Superior temporal gyrus (tissue), 1 donor: ENCODE results near the gene SLC35E1.

Experiments used
- DNase-seq: peaks from one replicate; pipeline ENCODE4 v3.0.0-alpha.2; 2016; ENCODE audit errors: extremely low spot score

SLC35E1 gene

DNA sequence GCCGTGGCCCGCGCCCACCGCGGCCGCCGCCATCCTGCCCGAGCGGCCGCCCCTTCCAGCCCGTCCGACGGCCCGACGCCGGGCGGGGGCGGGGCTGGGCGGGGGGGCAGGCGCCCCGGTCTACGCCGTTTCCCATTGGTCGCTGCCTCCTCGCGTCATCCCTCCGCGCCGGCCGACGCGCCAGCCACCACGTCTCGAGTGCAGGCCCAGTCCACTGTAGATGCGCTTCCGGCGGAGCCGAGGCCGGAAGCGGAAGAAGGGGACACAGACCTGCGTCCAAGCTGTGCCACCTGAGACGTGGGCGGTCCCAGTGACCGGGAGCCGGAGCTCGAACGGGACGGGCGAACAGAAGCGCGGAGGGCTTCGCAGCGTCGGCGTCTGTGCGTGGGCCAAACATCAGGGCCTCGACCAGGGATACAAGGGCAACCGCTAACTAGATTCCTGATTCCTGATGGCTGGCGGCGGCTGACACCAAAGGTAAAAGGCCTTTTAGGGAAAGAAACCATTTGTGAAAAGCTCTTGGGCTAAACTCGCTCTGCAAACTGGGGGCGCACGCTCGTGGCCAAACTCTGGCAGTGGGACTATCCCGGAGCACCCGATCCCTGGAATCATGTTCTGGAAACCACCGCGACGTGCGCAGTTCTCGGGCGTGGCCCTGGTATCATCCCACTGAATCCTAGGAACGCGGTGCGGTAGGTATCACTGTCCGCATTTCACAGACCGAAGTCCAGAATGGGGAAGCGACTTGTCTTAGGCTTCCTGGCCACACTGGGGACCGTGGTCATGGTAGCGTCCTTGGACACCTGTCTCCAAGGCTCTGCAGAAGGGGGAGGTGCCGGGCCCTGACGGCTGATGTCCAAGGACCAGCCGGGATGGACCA is at the start of gene SLC35E1:
SLC35E1 (minus strand) TSS at position 84 of the 880 bp plus-strand sequence; CDS start at position 33, 51 bp downstream.
- DNase-seq, result peak; percentile 97

DNA sequence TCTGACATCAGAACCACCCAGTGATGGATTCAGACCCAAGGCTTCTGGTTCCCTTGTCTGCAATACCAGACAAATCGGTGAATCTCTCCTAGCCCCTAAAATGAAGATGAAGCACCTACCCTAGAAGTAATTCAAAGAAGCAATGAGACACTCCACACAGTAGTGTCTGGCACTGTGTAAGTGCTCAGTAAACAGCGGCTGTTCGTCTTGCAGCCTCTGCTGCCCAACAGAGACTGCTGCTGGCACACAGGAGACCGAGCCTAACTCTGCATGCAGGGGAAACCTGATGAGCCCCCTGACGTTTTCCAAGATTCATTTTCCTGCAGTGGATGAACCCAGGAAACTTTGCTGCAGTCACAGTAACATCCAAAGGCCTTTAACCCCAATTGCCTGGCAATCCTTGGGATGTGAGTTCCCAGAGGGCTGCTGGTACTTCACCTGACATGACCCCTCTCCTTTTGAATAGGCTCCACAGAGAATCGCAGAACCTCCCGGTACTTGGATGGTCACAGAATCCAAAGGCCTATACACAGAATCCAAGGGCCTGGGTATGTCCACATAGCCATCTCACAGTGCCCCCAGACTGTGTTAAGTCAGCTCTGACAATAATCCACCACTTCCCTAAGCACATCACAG is 49.1 kb upstream of the SLC35E1 start:
- no peak for DNase-seq

DNA sequence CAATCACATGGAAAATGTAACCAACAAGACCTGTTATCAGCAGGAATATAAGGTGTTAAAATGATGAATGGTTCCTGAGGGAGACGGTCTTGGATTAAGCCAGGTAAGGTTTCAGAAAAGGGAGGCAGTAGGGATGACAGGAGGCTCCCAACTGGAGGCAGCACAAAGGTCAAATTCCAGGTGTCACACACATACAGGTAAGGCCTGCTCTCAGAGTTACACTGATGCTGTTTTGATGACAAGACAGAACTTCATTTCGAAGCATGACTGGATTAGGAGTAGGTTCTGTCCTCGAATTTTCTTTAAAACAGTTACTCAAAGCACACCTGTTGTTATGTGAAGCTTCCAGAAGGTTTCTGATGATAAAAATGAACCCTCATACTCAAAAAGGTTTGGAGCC is 48.4 kb upstream of the SLC35E1 start:
- no peak for DNase-seq

DNA sequence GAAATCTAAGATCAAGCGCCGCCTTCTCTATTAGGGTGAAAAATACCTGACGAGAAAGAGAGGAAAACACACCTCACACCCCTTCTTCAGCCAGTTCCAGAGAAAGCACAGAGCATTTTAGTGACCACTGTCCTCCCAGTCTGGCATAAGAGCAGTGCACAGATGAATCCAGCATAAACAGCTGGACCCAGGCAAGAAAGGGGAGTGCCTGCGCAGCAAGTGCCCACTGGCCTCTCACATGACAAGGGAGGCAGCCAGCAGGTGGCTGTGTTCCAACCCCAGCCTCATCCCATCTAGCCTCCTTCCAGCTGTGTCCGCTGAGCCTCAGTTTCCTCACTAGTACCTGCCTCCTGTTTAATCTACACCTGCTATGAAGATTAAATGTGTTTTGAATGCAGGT is 47.8 kb upstream of the SLC35E1 start:
- no peak for DNase-seq

DNA sequence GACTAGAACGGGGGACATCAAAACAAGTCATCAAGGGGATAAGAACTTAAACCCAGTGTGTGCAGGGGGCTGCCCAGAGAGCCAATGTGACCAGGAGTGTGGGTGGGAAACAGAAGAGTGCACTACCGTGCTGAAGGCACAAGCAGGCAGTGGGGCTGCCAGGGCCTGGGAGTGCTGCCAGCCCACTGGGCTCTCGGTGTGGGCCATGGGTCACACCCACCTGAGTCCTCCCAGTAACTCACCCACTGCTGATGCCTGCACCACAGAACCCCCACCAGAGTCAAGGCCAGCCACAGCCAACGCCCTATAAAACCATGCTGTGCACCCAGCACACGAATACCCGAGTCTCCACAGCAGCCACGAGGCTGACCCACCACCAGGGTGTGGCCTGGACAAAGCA is 47.2 kb upstream of the SLC35E1 start:
- DNase-seq, result no peak

DNA sequence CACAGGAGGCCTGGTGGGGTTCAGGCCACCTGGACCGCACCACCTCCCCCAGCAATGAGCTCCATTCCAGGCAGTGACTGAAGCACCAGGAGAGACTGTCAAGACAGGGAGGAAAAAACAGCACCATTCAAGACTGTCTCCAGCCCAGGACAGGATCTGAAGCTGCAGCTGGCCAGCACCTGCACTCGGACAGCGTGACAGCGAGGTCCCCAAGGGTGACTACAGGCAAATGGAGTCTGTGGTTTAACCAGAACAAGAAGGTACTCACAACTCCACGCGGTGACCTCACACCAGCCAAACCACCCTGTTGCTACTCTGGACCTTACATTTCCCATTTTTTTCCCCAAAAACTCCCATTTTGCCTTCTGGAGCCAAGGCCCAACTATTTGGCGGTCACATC is 46.0 kb upstream of the SLC35E1 start:
- no peak for DNase-seq

DNA sequence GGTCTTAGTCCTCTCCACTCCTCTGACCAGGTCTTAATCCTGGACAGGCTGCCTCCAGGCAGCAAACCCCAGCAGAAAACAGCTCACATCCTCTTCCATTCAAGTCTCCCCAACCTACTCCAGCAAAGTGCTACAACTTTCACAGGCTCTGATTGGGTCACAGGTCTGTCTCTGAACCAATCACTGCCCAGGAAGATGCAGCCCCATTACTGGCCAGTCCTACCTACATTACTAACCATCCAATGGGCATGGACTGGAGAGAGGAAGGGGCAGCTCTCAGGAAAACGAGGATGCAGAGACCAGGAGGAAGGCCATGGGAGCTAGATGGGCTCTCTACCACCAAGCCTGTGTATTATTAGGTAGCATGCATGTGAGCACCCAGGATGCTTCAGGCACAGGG is 43.6 kb upstream of the SLC35E1 start:
- no peak for DNase-seq

DNA sequence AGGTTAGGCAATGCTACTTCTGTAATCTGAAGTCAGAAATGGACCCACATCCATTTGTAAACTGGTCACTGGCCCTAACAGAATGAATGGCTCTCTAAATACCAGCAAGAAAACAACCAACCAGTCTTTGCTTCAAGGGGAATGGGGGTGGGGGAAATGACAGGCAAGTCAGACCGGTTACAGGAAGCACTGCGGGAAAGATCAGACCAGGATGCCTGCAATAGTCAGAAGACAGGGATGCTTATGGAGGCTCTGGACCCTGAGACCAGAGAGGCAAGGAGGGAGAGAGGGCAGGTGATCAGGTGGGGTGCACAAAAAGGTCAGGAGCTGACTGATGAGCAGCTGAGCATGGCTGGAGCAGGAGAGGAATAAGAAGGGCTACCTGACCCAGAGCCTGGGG is 42.7 kb upstream of the SLC35E1 start:
- no peak for DNase-seq

DNA sequence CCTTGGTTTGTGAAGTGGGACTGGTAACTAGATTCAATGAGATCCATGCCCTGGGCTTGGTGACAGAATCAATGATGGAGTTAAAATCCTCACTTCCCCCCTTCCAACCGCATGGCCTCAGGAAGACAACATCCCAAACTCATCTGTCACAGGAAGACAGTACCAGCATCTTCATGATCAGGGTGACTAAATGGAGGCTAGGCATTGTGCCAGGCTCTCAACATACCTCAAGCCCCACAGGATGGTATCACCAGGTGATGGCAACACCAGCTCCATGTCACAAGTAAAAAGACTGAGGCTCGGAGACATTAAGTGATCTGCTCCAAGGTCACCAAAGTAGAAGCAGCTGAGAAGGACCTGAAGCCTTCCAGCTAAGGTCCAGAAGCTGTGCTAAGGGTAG is 41.6 kb upstream of the SLC35E1 start:
- no peak for DNase-seq

DNA sequence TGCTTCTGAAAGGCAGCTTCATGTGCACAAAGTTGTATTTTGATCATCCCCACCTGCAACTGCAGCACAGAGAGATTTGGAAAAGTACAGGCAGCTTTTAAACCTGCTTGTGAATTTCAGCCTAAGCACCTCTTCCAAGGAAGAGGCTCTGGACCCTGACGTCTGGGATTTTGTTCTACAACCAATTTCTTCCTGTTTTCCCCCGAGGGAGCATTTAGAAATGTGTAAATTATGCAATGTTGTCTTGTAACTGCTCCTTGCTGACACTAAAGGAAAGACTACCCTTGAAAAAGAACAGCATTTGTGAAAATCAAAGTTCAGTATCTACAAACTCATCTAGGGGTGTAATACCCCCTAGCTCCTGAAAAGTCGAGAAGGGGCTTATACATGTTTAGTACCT is 40.4 kb upstream of the SLC35E1 start:
- no peak for DNase-seq

DNA sequence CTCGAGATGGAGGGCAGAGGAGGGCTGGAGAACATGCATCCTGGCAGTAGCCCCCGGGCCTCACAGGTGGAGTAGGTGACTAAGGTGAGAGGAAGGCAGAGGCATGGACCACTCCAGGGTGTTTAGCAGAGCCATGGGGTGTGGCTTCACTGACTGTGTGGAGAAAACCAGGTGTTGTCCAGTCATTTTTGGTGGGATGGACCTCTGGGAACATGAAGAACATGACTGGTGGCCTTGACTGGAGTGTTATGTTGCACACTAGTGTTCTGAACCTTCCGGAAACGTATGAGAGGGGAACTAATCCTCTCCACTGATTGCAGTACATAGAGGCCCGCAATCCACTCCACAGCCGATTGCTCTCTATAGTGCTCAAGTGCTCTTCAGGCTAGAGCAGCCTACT is 38.9 kb upstream of the SLC35E1 start:
- DNase-seq, result no peak

DNA sequence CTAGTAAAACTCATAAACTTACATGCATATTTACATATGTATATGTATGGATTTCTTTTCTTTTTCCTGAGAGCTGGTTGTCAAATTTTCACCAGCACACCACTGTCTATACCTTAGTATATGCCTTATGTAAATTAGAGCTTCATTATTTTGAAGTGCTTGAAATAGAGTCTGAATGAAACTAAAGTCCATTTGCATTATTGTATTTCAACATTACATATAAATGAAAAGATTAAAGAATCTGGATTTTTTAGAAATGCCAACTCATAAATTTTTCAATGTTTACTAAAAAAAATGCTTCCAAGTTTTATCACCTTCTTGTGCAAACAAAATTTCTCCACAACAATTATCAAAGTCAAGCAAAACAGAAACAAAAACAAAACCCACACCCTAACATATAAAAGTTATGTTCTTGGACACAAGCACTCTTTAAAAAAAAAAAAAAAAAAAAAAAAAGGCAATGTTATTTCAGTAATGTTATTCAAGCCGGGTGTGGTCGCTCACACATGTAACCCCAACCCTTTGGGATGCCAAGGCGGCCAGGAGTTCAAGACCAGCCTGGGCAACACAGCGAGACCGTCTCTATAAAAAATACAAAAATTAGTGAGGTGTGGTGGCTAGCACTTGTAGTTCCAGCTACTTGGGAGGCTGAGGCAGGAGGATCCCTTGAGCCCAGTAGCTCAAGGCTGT is 37.4 kb upstream of the SLC35E1 start:
- DNase-seq, result no peak

DNA sequence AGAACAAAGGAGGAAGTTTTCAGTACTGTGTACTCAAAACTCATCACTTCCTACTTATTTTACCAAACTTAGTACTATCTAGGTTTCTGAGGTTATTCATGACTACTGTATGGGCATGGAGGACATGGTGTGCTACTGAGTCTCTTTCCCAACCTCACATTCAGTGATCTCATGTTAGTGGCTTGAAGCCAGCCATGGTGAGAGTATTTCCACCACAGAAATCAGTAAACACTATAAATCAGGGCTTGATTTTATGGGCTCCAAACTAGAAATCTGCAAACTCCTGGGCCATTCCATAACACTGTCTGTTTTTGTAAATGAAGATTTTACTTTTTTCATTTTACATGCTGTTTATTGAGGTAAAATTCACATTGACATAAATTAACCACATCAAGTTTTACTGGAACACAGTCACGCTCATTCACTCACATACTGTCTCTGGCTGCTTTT is 36.1 kb upstream of the SLC35E1 start:
- DNase-seq, result peak; percentile 64

DNA sequence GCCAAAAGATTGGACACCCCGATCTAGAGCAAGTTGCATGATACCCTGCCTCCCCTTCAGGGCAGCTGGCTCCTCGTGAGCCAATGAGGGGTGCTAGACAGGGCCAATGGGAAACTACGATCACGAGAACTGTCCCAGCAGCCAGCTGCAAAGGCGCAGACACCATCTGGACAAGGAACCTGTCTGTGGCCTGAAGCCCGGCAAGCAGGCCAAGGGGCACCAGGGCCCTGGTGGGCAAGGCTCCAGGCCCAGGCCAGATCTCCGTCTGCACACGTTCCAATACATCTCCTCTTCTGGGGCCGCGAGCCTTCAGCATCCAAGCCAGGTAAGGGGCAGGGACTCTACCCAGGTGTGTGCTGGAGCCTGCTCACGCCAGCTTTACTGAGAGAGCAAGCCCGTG is 35.6 kb upstream of the SLC35E1 start:
- no peak for DNase-seq

DNA sequence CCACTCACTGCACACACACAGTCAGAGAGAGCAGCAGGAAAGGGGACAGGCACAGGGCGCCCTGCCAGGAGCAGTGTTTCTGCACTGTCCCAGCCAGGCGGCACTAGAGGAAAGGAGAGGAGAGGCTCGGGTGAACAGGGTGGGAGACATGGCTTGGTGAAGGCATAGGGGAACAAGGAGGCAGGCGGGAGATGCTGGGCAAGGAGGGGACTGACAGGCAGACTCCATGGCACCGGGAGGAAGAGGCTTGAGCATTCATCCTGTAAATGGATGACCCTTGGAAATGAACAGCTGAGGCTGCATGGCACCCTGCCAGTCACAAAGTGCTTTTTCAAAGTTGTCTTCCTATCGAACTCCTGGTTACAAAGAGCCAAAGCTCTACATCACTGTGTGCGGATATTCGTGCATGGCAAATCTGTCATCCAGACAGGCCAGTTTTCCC is 33.4 kb upstream of the SLC35E1 start:
- no peak for DNase-seq

DNA sequence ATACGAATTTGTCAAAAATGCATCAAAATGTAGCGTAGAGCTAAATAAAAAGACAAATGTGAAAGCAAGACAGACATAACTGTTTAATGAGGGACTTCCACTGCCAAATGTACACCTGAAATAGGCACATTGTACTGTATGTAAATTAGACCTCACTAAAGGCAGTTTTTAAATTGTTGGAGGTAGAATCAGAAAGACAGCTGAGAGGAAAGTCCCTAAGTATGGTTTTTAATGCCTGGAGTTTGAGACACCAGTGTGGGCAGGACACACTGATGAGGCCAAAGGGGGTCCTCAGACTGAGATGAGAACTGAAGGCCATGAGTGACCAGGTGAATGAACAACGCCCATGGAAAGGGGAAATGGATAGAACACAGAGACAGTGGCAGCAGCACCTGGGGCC is 32.9 kb upstream of the SLC35E1 start:
- DNase-seq, result no peak

DNA sequence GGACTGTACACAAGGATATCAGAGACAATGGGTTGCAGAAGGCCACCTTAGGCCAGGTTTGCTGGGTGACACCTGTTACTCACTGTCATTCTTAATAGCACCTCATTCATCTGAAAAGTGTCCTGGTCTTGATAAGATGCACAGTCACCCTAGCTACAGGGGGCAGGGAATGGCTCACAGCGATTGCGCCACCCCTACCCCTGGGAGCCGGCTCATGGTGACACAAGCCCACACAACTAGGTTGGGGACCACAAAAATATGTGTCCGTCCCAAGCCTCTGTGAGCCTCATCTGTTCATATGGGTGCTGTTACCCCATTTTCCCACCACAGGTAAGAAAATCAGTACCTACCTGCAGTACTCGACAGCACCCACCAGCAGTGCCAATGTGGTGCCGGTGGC is 32.4 kb upstream of the SLC35E1 start:
- DNase-seq, result no peak

DNA sequence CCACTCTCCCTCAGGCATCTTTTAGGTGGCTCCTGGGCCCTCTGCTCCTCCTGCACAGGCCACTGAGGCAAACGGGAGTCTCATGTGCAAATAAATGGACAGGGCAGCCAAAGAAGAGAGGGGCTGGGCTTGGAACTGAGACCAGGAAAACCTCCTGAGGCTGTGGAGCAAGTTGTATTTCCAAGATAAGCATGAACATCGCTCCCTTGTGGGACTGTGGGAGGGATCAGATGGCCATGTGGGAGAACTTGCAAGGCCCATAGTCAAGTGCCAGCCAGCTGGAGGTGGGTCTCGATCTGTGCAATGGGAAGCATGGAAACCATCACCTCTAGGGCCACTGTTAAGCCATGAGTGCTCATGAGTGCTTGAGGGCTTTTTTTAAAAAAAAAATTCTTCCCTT is 30.9 kb upstream of the SLC35E1 start:
- no peak for DNase-seq

DNA sequence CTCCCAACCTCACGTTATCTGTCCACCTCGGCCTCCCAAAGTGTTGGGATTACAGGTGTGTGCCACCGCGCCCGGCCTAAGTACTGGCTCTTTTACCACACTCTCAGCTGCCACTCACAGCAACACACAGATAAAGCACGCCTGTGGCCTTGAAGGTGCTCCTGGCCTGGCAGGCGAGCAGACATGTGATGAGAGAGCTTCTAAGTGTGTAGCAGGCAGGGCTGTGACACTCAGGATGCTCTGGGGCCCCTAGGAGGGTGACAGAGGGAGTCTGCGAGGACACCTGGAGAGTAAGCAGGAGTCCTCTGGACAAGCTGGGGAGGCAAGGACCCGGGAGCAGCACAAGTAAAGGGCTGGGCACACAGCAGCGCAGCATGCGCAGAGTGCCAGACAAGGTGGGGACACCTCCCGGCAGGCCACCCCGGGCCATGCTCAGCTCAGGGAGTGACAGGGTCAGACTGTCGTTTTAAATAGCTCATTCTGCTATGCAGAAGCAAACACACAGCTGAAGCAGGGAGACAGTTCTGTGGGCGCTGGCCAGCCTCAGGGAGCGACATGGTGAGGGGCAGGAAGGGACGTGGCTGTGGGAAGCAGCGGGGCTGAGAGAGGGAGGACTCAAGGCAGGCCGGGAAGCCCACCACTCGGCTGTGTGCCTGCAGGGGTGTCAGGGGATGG is 29.3 kb upstream of the SLC35E1 start:
- no peak for DNase-seq

DNA sequence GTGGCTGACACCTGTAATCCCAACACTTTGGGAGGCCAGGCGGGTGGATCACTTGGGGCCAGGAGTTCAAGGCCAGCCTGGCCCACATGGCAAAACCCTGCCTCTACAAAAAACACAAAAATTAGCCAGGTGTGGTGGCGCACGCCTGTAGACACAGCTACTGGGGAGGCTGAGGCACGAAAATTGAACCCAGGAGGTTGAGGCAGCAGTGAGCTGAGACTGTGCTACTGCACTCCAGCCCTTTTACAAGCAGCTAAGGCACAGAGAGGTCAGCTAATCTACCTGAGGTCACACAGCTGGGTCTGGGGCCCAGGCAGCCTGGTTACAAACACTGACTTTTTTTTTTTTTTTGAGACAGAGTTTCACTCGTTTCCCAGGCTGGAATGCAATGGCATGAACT is 28.6 kb upstream of the SLC35E1 start:
- DNase-seq, result no peak

DNA sequence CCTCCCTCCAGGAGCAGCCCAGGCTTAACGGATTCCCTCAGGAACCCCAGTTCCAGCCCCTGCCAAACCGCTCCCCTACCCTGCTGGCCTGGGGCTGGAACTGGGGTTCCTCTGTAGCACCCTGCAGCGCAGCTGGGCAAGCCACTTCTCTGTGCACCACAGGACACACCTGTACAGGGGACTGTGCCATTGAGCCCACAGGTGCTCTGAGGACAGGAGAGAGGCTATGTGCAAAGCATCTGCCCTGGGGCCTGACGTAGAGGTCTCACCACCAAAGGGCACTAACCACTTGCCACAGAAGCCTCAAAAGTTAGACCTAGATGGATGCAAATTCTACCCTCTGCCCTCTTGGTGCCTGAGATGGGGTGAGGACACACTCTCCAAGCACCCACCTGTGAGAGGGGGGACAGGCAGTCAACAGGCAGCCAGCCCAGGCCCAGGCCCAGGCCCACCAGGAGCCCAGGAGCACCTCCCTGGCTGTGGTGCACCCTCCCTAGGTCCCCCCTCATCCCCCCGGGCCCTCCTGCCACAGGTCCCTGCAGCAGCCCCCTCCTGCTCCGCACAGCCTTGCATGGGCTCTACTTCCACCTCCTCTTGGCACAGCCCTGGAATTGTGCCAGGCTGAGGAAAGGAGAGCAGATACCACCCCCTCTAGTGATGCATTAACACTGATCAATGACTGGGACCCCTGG is 27.6 kb upstream of the SLC35E1 start:
- DNase-seq, result no peak
